DND-41 (cell line): ENCODE data around the gene NMNAT2.

Experiments used
- ATAC-seq: fragments of 200-7000 bp; cut with Tn5 transposase; 3 replicates; pipeline ENCODE4 v1.9.1; 2021; ENCODE audit warnings: low read depth; ENCODE audit not compliant: insufficient read depth
- DNase-seq: peaks from one replicate; pipeline ENCODE4 v3.0.0-alpha.2; 2020
- H2AFZ ChIP-seq: 2 replicates; pipeline ENCODE4 v1.6.0; 2012; ENCODE audit warnings: low read depth, low read length
- H3K27ac ChIP-seq: 2 replicates; pipeline ENCODE4 v1.5.1; 2012; ENCODE audit warnings: low read length, inconsistent platforms
- H3K27me3 ChIP-seq: fragments of 200-600 bp; sonication (generic); 2 replicates; pipeline ENCODE4 v1.6.0; 2012; ENCODE audit warnings: low read length, mild to moderate bottlenecking, inconsistent platforms; ENCODE audit not compliant: insufficient read depth, poor library complexity
- H3K36me3 ChIP-seq: 2 replicates; pipeline ENCODE4 v1.5.1; 2012; ENCODE audit warnings: low read length, inconsistent platforms; ENCODE audit not compliant: insufficient read depth
- H3K4me1 ChIP-seq: 2 replicates; pipeline ENCODE4 v1.5.1; 2012; ENCODE audit warnings: mild to moderate bottlenecking, low read length; ENCODE audit not compliant: insufficient read depth
- H3K4me2 ChIP-seq: 2 replicates; pipeline ENCODE4 v1.6.0; 2012; ENCODE audit warnings: mild to moderate bottlenecking, moderate library complexity, low read length, inconsistent platforms; ENCODE audit not compliant: insufficient read depth
- H3K4me3 ChIP-seq, 2 experiments: fragments of 200-600 bp in 1 of 2; shearing (Covaris generic) in 1 of 2; 2 replicates each; pipeline ENCODE4 v1.5.1; 2012 to 2016; ENCODE audit warnings: inconsistent platforms in 2 of 2, low read length in 2 of 2, mild to moderate bottlenecking in 2 of 2, low read depth in 1 of 2, moderate library complexity in 1 of 2
- H3K79me2 ChIP-seq: 2 replicates; pipeline ENCODE4 v1.6.0; 2012; ENCODE audit warnings: low read length, inconsistent platforms; ENCODE audit not compliant: insufficient read depth
- H3K9ac ChIP-seq: 2 replicates; pipeline ENCODE4 v1.6.0; 2012; ENCODE audit warnings: low read depth, mild to moderate bottlenecking, inconsistent platforms, low read length, moderate library complexity
- H3K9me3 ChIP-seq: 2 replicates; pipeline ENCODE4 v1.5.1; 2012; ENCODE audit warnings: low read length, moderate library complexity, mild to moderate bottlenecking, inconsistent platforms; ENCODE audit not compliant: insufficient read depth, severe bottlenecking
- H4K20me1 ChIP-seq: 2 replicates; pipeline ENCODE4 v1.6.0; 2012; ENCODE audit warnings: low read length; ENCODE audit not compliant: insufficient read depth
- CTCF ChIP-seq: IDR thresholded peaks from 2 replicates; pipeline ENCODE4 v1.5.1; 2012; ENCODE audit warnings: borderline replicate concordance, low read length, moderate library complexity, mild to moderate bottlenecking; ENCODE audit not compliant: poor library complexity, severe bottlenecking; ENCODE audit errors: extremely low read depth
- EZH2 ChIP-seq: IDR thresholded peaks from 3 replicates; pipeline ENCODE4 v1.6.1; 2012; ENCODE audit warnings: borderline replicate concordance, low read depth, mild to moderate bottlenecking, moderate library complexity, low read length, inconsistent platforms; ENCODE audit not compliant: severe bottlenecking

The NMNAT2 gene

GRCh38 chr1:183199304-183199703 lies 218.9 kb downstream of the NMNAT2 start:
- H3K79me2 ChIP-seq = no peaks in the 10 kb centered on the region
- TF ChIP-seq CTCF (no peak), EZH2 (no peak)
- H3K27me3 ChIP-seq = peaks cover 5% of the 10 kb centered on the region
- no peak overlapping the region for H3K9ac ChIP-seq
- H3K4me3 ChIP-seq = no peak overlapping the region
- ATAC-seq = no peak
- peaks cover 3% of the 10 kb centered on the region; the same call in 1 of the 2 replicates for H4K20me1 ChIP-seq
- no peak overlapping the region for H3K27ac ChIP-seq
- no peaks in the 10 kb centered on the region for H3K9me3 ChIP-seq
- no peak overlapping the region for H2AFZ ChIP-seq
- no peak for DNase-seq
- no peak overlapping the region for H3K4me2 ChIP-seq
- H3K36me3 ChIP-seq = no peaks in the 10 kb centered on the region
- H3K4me1 ChIP-seq = peaks cover 26% of the 10 kb centered on the region

- H3K9ac ChIP-seq = no peak overlapping the region
- peaks cover 34% of the 10 kb centered on the region for H3K4me1 ChIP-seq
- H3K4me2 ChIP-seq = no peak overlapping the region
- no peak overlapping the region for H3K4me3 ChIP-seq
- H3K9me3 ChIP-seq = no peaks in the 10 kb centered on the region
- ATAC-seq (no peak), DNase-seq (no peak)
- TF ChIP-seq CTCF (no peak), EZH2 (no peak)
- H3K27ac ChIP-seq = no peak overlapping the region
- H3K36me3 ChIP-seq = no peaks in the 10 kb centered on the region
- H2AFZ ChIP-seq = no peak overlapping the region
- peaks cover 3% of the 10 kb centered on the region; the same call in 1 of the 2 replicates for H4K20me1 ChIP-seq
- no peaks in the 10 kb centered on the region for H3K79me2 ChIP-seq
- peaks cover 5% of the 10 kb centered on the region for H3K27me3 ChIP-seq
These were observed 219.7 kb downstream of the NMNAT2 start for GRCh38 chr1:183198463-183198862.
